ENCODE data around the gene TM9SF1. TPM values are rescaled to one million over a fixed set of nuclear protein-coding genes. Genes with fewer than 3 reads are reported as not detected.

Gene TM9SF1
- total and polyA plus RNA-seq, 2 donors from 2014 or later: 41.1 to 83.6 TPM

GRCh38 chr14:24215495-24216344 lies 20.5 kb upstream of the TM9SF1 start, which contains the start of gene MDP1:
Gene MDP1 (minus strand): TSS chr14:24216066. CDS start chr14:24215955, 111 bp downstream.
- TF ChIP-seq CTCF (IDR thresholded peaks at IDR 0.05; ENCODE audit: borderline replicate concordance, extremely low read depth, insufficient read depth): peak; percentile 81
- peaks cover 3 to 11% (median 3%) of the 10 kb centered on the region in 3 donors for H3K4me1 ChIP-seq (ENCODE audit: control insufficient read depth in 2 of 3, insufficient read depth in 2 of 3, low read depth in 1 of 3, low read length in 3 of 3)
- peak within 1 kb of the TSS; percentile 94 to 99 (median 98) for H3K4me3 ChIP-seq (ENCODE audit: low read length in 3 of 3)
- FAIRE-seq (no peak), DNase-seq (peak; percentile 84 to 95 (median 92))
- no peaks in the 10 kb centered on the region for H3K9me3 ChIP-seq (ENCODE audit: control insufficient read depth in 2 of 3, insufficient read depth in 1 of 3, low read length in 3 of 3)
- peak within 1 kb of the TSS; percentile 88 to 95 for H3K27ac ChIP-seq (ENCODE audit: low read depth in 2 of 2, low read length in 2 of 2)
- peaks cover 0 to 5% (median 2%) of the 10 kb centered on the region in 3 donors for H3K36me3 ChIP-seq (ENCODE audit: control insufficient read depth in 2 of 3, insufficient read depth in 3 of 3, low read length in 3 of 3)
- peak within 1 kb of the TSS; percentile 90 to 100 (median 92) for H3K9ac ChIP-seq (ENCODE audit: low read length in 3 of 3)
- no peaks in the 10 kb centered on the region for H3K27me3 ChIP-seq (ENCODE audit: control insufficient read depth, insufficient read depth, low read length)
- intact Hi-C loops (cut with DNase I): no loop called here

GRCh38 chr14:24213866-24214662 lies 18.8 kb upstream of the TM9SF1 start:
- H3K27ac ChIP-seq (ENCODE audit: low read depth in 2 of 2, low read length in 2 of 2): peak overlapping the region; percentile 91 to 92
- DNase-seq (no peak), FAIRE-seq (no peak)
- no peaks in the 10 kb centered on the region for H3K9me3 ChIP-seq (ENCODE audit: control insufficient read depth in 2 of 3, insufficient read depth in 1 of 3, low read length in 3 of 3)
- H3K9ac ChIP-seq (ENCODE audit: low read length in 3 of 3): peak overlapping the region in 1 of 3 donors; percentile 93
- H3K4me3 ChIP-seq (ENCODE audit: low read length in 3 of 3): peak overlapping the region; percentile 67 to 83 (median 83)
- no peak for TF ChIP-seq CTCF (IDR thresholded peaks at IDR 0.05; ENCODE audit: borderline replicate concordance, extremely low read depth, insufficient read depth)
- peaks cover 3 to 11% (median 3%) of the 10 kb centered on the region in 3 donors for H3K4me1 ChIP-seq (ENCODE audit: control insufficient read depth in 2 of 3, insufficient read depth in 2 of 3, low read depth in 1 of 3, low read length in 3 of 3)
- H3K36me3 ChIP-seq (ENCODE audit: control insufficient read depth in 2 of 3, insufficient read depth in 3 of 3, low read length in 3 of 3): peaks cover 2 to 20% (median 12%) of the 10 kb centered on the region in 3 donors
- H3K27me3 ChIP-seq (ENCODE audit: control insufficient read depth, insufficient read depth, low read length): no peaks in the 10 kb centered on the region
- intact Hi-C loops (cut with DNase I): no loop called here

GRCh38 chr14:24212924-24213865 lies 18.0 kb upstream of the TM9SF1 start, which contains the start of gene CHMP4A:
Gene CHMP4A (minus strand): TSS chr14:24213488. CDS start chr14:24213439, 49 bp downstream.
- no peak for FAIRE-seq

More at GRCh38 chr14:24212924-24213865, 18.0 kb upstream of the TM9SF1 start, which contains the start of gene CHMP4A:
- peak within 1 kb of the TSS; percentile 91 to 92 for H3K27ac ChIP-seq (ENCODE audit: low read depth in 2 of 2, low read length in 2 of 2)
- H3K27me3 ChIP-seq (ENCODE audit: control insufficient read depth, insufficient read depth, low read length): no peaks in the 10 kb centered on the region
- TF ChIP-seq CTCF (IDR thresholded peaks at IDR 0.05; ENCODE audit: borderline replicate concordance, extremely low read depth, insufficient read depth): no peak
- peaks cover 2 to 24% (median 14%) of the 10 kb centered on the region in 3 donors for H3K36me3 ChIP-seq (ENCODE audit: control insufficient read depth in 2 of 3, insufficient read depth in 3 of 3, low read length in 3 of 3)
- peaks cover 3 to 11% (median 3%) of the 10 kb centered on the region in 3 donors for H3K4me1 ChIP-seq (ENCODE audit: control insufficient read depth in 2 of 3, insufficient read depth in 2 of 3, low read depth in 1 of 3, low read length in 3 of 3)
- H3K9ac ChIP-seq (ENCODE audit: low read length in 3 of 3): peak within 1 kb of the TSS; percentile 75 to 93 (median 78)
- intact Hi-C loops (cut with DNase I): no loop called here
- H3K4me3 ChIP-seq (ENCODE audit: low read length in 3 of 3): peak within 1 kb of the TSS; percentile 67 to 83 (median 83)
- no peaks in the 10 kb centered on the region for H3K9me3 ChIP-seq (ENCODE audit: control insufficient read depth in 2 of 3, insufficient read depth in 1 of 3, low read length in 3 of 3)
- DNase-seq: peak; percentile 98 to 99 (median 99)

Data from kidney (tissue), 14 donors.